ENCODE measurements around the gene STX1B.

Gene STX1B

DNA sequence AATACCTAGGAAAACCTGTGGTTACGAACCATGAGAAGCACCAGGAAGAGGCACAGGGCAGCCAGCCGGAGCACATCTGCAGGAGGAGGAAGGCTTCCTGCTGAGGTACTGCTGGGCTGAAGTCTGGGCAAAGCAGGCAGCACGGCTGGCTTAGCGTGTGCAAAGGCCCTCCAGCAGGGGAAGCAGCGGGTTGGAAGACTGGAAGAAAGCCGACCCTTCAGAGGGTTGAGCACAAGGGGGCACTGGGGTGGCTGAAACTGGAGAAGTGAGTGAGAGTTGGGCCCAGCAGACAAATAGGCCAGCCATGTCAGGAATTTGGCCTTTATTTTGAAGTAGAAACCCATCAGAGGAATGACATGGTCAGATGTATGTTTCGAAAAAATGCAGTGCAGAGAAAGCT is 37.6 kb downstream of the STX1B start:
- Histone ChIP-seq H3K27ac (no peak overlapping the region), H3K36me3 (peaks cover 84% of the 10 kb centered on the region), H3K4me1 (ENCODE audit: control insufficient read depth in 1 of 2, insufficient read depth in 1 of 2, low read depth in 1 of 2, low read length in 1 of 2) (no peaks in the 10 kb centered on the region), H3K9me3 (no peaks in the 10 kb centered on the region), H3K4me3 (ENCODE audit: low read depth in 1 of 2, low read length in 1 of 2) (no peak overlapping the region), H3K27me3 (no peaks in the 10 kb centered on the region)
- TF ChIP-seq, protein P1, sequence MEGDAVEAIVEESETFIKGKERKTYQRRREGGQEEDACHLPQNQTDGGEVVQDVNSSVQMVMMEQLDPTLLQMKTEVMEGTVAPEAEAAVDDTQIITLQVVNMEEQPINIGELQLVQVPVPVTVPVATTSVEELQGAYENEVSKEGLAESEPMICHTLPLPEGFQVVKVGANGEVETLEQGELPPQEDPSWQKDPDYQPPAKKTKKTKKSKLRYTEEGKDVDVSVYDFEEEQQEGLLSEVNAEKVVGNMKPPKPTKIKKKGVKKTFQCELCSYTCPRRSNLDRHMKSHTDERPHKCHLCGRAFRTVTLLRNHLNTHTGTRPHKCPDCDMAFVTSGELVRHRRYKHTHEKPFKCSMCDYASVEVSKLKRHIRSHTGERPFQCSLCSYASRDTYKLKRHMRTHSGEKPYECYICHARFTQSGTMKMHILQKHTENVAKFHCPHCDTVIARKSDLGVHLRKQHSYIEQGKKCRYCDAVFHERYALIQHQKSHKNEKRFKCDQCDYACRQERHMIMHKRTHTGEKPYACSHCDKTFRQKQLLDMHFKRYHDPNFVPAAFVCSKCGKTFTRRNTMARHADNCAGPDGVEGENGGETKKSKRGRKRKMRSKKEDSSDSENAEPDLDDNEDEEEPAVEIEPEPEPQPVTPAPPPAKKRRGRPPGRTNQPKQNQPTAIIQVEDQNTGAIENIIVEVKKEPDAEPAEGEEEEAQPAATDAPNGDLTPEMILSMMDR (IDR thresholded peaks at IDR 0.05) = no peak

DNA sequence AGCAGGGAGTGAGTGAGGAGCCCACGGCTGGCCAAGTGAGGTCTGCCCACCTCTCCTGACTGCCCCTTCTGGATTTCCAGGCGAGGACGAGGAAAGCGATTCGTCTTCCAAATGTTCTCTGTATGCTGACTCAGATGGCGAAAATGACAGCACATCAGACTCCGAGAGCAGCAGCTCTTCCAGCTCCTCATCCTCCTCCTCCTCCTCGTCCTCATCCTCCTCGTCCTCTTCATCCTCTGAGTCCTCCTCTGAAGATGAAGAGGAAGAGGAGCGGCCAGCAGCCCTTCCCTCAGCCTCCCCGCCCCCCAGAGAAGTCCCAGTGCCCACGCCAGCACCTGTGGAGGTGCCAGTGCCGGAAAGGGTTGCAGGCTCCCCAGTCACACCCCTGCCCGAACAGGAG is 39.1 kb downstream of the STX1B start:
- no peak overlapping the region for H3K4me3 ChIP-seq (ENCODE audit: low read depth in 1 of 2, low read length in 1 of 2)
- H3K27me3 ChIP-seq = no peaks in the 10 kb centered on the region
- H3K4me1 ChIP-seq (ENCODE audit: control insufficient read depth in 1 of 2, insufficient read depth in 1 of 2, low read depth in 1 of 2, low read length in 1 of 2) = no peaks in the 10 kb centered on the region
- H3K9me3 ChIP-seq = no peaks in the 10 kb centered on the region
- TF ChIP-seq, protein P1 (IDR thresholded peaks at IDR 0.05) = no peak
- H3K36me3 ChIP-seq = peaks cover 81% of the 10 kb centered on the region
- H3K27ac ChIP-seq = no peak overlapping the region

DNA sequence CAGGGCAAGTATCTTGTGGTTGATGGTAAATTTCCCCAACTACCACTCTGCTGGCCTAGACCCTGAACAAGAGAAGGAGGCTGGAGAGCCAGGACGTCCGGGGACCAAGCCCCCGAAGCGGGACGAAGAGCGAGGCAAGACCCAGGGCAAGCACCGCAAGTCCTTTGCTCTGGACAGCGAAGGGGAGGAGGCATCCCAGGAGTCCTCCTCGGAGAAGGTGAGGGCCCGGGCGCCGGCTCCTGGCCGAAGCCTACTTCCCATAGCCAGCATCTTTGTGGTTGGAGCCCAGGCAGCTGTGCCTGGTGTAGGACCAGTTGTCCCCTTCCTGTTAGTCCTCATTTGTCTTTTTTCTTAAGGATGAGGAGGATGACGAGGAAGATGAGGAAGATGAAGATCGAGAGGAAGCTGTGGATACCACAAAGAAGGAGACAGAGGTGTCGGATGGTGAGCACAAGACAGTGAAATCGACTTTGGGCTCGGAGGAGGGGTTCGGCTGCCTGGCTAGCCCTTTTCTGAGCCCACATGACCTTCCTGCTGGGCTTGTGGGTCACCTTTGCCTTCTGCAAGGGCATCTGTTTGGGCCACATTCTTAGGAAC is 41.1 kb downstream of the STX1B start:
- H3K4me1 ChIP-seq (ENCODE audit: control insufficient read depth in 1 of 2, insufficient read depth in 1 of 2, low read depth in 1 of 2, low read length in 1 of 2) = no peaks in the 10 kb centered on the region
- peaks cover 86% of the 10 kb centered on the region for H3K36me3 ChIP-seq
- H3K27ac ChIP-seq = no peak overlapping the region
- H3K4me3 ChIP-seq (ENCODE audit: low read depth in 1 of 2, low read length in 1 of 2) = no peak overlapping the region
- TF ChIP-seq, protein P1 (IDR thresholded peaks at IDR 0.05) = no peak
- H3K27me3 ChIP-seq = no peaks in the 10 kb centered on the region
- no peaks in the 10 kb centered on the region for H3K9me3 ChIP-seq

DNA sequence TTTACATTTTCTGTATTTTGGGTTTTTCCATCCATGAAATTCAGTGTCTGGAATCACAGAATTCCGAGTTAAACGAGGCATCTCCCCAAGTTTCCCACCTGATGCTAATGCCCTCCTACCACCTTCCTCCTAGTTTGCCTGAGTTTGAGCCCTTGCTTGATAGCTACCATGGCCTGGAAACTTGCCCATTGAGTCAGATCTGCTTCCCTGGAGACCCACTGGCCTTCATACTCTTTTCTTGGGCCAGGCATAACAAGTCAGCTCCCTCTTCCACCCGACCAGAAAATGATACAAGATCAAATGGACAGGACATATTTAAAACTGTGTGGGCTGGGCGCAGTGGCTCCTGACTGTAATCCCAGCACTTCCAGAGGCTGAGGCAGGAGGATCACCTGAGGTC is 42.6 kb downstream of the STX1B start:
- Histone ChIP-seq H3K36me3 (peaks cover 81% of the 10 kb centered on the region), H3K4me1 (ENCODE audit: control insufficient read depth in 1 of 2, insufficient read depth in 1 of 2, low read depth in 1 of 2, low read length in 1 of 2) (no peaks in the 10 kb centered on the region), H3K27ac (no peak overlapping the region), H3K4me3 (ENCODE audit: low read depth in 1 of 2, low read length in 1 of 2) (no peak overlapping the region), H3K27me3 (no peaks in the 10 kb centered on the region), H3K9me3 (no peaks in the 10 kb centered on the region)
- TF ChIP-seq, protein P1 (IDR thresholded peaks at IDR 0.05) = no peak

DNA sequence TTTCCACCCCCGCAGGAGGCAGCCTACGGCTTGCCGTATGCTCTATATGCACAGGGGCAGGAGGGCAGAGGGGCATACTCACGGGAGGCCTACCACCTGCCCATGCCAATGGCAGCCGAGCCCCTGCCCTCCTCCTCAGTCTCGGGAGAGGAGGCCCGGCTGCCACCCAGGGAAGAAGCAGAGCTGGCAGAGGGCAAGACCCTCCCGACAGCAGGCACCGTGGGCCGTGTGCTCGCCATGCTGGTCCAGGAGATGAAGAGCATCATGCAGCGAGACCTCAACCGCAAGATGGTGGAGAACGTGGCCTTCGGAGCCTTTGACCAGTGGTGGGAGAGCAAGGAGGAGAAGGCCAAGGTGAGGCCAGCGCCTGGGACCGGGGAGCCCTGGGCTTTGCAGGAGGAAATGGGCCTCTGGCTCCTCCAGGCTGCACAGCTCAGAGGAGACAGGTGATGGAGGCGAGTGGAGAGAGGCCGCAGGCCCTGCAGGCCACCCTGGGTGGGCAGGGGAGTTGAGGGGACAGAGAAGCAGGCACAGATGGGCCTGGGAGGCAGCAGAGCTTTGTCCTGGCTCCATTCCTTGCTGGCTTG is 44.3 kb downstream of the STX1B start:
- no peaks in the 10 kb centered on the region for H3K4me1 ChIP-seq (ENCODE audit: control insufficient read depth in 1 of 2, insufficient read depth in 1 of 2, low read depth in 1 of 2, low read length in 1 of 2)
- H3K9me3 ChIP-seq = no peaks in the 10 kb centered on the region
- H3K27me3 ChIP-seq = no peaks in the 10 kb centered on the region
- no peak overlapping the region for H3K4me3 ChIP-seq (ENCODE audit: low read depth in 1 of 2, low read length in 1 of 2)
- H3K36me3 ChIP-seq = peaks cover 73% of the 10 kb centered on the region
- TF ChIP-seq, protein P1 (IDR thresholded peaks at IDR 0.05) = no peak
- no peak overlapping the region for H3K27ac ChIP-seq
